ENCODE results near the gene TAS2R10.

DNA sequence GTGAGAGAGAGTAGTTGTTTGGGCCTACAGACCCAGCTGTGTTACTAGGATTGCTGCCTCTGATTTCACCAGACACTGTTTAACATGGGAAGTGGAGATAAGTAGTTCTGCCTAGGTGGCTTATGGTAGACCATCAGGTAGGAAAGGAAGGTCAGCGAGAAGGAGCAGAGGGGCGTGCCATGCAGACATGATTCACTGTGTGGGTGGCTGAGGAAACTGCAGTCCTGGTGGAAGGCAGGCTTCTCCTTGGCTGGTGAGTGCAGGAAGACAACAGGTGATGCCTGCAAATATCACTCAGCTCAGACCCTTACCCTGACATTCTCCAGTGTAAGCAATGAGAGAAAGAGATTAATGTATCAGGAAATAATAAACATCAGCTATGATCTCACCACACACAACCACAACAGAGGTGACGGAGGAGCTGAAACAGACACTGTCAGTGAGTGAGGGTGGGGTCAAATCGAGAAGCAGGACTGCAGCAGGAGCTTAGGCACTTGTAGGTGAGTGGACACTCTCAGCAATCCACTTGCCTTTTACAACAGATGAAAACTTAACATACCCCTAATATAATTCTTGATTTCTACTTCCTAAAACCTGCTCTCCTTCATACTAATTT lies 25.2 kb upstream of the TAS2R10 start:
- TF ChIP-seq, protein P1, sequence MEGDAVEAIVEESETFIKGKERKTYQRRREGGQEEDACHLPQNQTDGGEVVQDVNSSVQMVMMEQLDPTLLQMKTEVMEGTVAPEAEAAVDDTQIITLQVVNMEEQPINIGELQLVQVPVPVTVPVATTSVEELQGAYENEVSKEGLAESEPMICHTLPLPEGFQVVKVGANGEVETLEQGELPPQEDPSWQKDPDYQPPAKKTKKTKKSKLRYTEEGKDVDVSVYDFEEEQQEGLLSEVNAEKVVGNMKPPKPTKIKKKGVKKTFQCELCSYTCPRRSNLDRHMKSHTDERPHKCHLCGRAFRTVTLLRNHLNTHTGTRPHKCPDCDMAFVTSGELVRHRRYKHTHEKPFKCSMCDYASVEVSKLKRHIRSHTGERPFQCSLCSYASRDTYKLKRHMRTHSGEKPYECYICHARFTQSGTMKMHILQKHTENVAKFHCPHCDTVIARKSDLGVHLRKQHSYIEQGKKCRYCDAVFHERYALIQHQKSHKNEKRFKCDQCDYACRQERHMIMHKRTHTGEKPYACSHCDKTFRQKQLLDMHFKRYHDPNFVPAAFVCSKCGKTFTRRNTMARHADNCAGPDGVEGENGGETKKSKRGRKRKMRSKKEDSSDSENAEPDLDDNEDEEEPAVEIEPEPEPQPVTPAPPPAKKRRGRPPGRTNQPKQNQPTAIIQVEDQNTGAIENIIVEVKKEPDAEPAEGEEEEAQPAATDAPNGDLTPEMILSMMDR (IDR thresholded peaks at IDR 0.05), result no peak
- no peak for TF ChIP-seq POLR2A (IDR thresholded peaks at IDR 0.05)
- no peak for TF ChIP-seq EP300 (IDR thresholded peaks at IDR 0.05)
- no peak for TF ChIP-seq POLR2AphosphoS5 (IDR thresholded peaks at IDR 0.05)
